ENCODE measurements around the gene B2M.
"Not testable (repeated sequence)": the region's sequence is repeated elsewhere in the genome, so short reads cannot be mapped to it uniquely, and the experiment has no call there.

The B2M gene

GRCh38 chr15:44718180-44718926 is 7.0 kb downstream of the B2M start:
- no peaks in the 10 kb centered on the region for H3K27me3 ChIP-seq (ENCODE audit: control insufficient read depth, low read length)
- no peaks in the 10 kb centered on the region for H3K9me2 ChIP-seq (replicated peaks; ENCODE audit: control insufficient read depth, low read length)
- no peak overlapping the region for H3K27ac ChIP-seq (ENCODE audit: low read depth, low read length)
- peaks cover 91% of the 10 kb centered on the region for H3K4me1 ChIP-seq (ENCODE audit: control insufficient read depth, low read length)
- H3K79me2 ChIP-seq (ENCODE audit: control insufficient read depth, low read length), result peaks cover 26% of the 10 kb centered on the region
- H3F3A ChIP-seq (ENCODE audit: control insufficient read depth, insufficient read depth), result peaks cover 66% of the 10 kb centered on the region
- H3K36me3 ChIP-seq (ENCODE audit: control insufficient read depth, low read length), result peaks cover 57% of the 10 kb centered on the region
- no peaks in the 10 kb centered on the region for H3K9me3 ChIP-seq (ENCODE audit: control insufficient read depth, insufficient read depth, low read length)
- H3K4me2 ChIP-seq (ENCODE audit: low read length), result 0 out of 2 replicates have a peak overlapping the region, but pooled peaks have one; percentile 7
- no peak for TF ChIP-seq CTCF (IDR thresholded peaks at IDR 0.05; ENCODE audit: low read depth, low read length, poor library complexity, severe bottlenecking)
- TF ChIP-seq EZH2phosphoT487 (IDR thresholded peaks at IDR 0.05; ENCODE audit: borderline replicate concordance, low read length), result no peak
- peaks cover 21% of the 10 kb centered on the region; the same call in 1 of the 2 replicates for H4K20me1 ChIP-seq (ENCODE audit: control insufficient read depth, insufficient read depth, low read depth, low read length)
- no peak overlapping the region for H3K4me3 ChIP-seq (ENCODE audit: low read length)

- Histone ChIP-seq H3K36me3 (ENCODE audit: control insufficient read depth, low read length) (peaks cover 51% of the 10 kb centered on the region), H3K27ac (ENCODE audit: low read depth, low read length) (peak overlapping the region; percentile 69), H3K4me1 (ENCODE audit: control insufficient read depth, low read length) (peaks cover 91% of the 10 kb centered on the region), H4K20me1 (ENCODE audit: control insufficient read depth, insufficient read depth, low read depth, low read length) (peaks cover 17% of the 10 kb centered on the region; the same call in 1 of the 2 replicates), H3K4me2 (ENCODE audit: low read length) (peak overlapping the region; percentile 42), H3K79me2 (ENCODE audit: control insufficient read depth, low read length) (peaks cover 20% of the 10 kb centered on the region), H3K9me3 (ENCODE audit: control insufficient read depth, insufficient read depth, low read length) (no peaks in the 10 kb centered on the region), H3K9me2 (replicated peaks; ENCODE audit: control insufficient read depth, low read length) (no peaks in the 10 kb centered on the region), H3K27me3 (ENCODE audit: control insufficient read depth, low read length) (no peaks in the 10 kb centered on the region), H3F3A (ENCODE audit: control insufficient read depth, insufficient read depth) (peaks cover 62% of the 10 kb centered on the region), H3K4me3 (ENCODE audit: low read length) (no peak overlapping the region)
- TF ChIP-seq EZH2phosphoT487 (IDR thresholded peaks at IDR 0.05; ENCODE audit: borderline replicate concordance, low read length) (no peak), CTCF (IDR thresholded peaks at IDR 0.05; ENCODE audit: low read depth, low read length, poor library complexity, severe bottlenecking) (no peak)
Observed at GRCh38 chr15:44718927-44719292, 7.6 kb downstream of the B2M start.

DNA sequence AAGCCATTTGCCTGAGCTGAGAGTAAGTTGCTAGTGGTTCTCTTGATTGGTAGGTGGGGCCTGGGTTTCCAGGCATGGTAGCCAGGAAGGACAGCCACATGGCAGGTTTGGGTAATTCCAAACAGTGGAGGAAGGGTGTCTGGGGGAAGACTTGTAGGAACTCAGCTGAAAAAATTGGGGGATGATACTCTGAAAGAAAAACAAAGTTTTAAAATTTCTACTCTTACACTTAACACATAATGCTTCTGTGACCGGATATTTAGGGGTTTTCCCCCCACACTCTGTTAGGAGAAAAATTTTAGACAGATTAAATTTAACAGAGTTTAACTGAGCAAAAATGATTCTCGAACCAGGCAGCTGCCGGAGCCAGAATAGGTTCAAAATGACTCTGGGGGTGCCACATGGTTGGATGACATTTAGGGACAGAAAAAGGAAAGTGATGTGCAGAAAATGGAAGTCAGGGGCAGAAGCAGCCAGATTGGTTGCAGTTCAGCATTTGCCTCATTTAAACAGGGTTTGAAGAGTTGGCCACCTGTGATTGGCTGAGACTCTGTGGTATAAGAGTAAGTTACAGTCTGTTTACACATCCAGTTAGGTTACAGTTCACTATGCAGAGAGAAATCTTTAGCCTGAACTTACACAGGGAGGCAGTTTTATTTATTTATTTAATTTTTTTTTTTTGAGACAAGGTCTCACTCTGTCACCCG is 8.1 kb downstream of the B2M start:
- peaks cover 46% of the 10 kb centered on the region for H3K36me3 ChIP-seq (ENCODE audit: control insufficient read depth, low read length)
- H3K27me3 ChIP-seq (ENCODE audit: control insufficient read depth, low read length), result no peaks in the 10 kb centered on the region
- H3K79me2 ChIP-seq (ENCODE audit: control insufficient read depth, low read length), result peaks cover 15% of the 10 kb centered on the region
- no peaks in the 10 kb centered on the region for H3K9me2 ChIP-seq (replicated peaks; ENCODE audit: control insufficient read depth, low read length)
- no peak overlapping the region for H3K4me3 ChIP-seq (ENCODE audit: low read length)
- peaks cover 61% of the 10 kb centered on the region for H3F3A ChIP-seq (ENCODE audit: control insufficient read depth, insufficient read depth)
- peaks cover 12% of the 10 kb centered on the region; the same call in 1 of the 2 replicates for H4K20me1 ChIP-seq (ENCODE audit: control insufficient read depth, insufficient read depth, low read depth, low read length)
- peaks cover 91% of the 10 kb centered on the region for H3K4me1 ChIP-seq (ENCODE audit: control insufficient read depth, low read length)
- H3K4me2 ChIP-seq (ENCODE audit: low read length), result peak overlapping the region; percentile 42
- H3K9me3 ChIP-seq (ENCODE audit: control insufficient read depth, insufficient read depth, low read length), result no peaks in the 10 kb centered on the region
- H3K27ac ChIP-seq (ENCODE audit: low read depth, low read length), result peak overlapping the region; percentile 69
- TF ChIP-seq EZH2phosphoT487 (IDR thresholded peaks at IDR 0.05; ENCODE audit: borderline replicate concordance, low read length), result no peak
- no peak for TF ChIP-seq CTCF (IDR thresholded peaks at IDR 0.05; ENCODE audit: low read depth, low read length, poor library complexity, severe bottlenecking)

- not testable (repeated sequence) for H3K4me3 ChIP-seq (ENCODE audit: low read length); H3K4me2 ChIP-seq (ENCODE audit: low read length); H3K79me2 ChIP-seq (ENCODE audit: control insufficient read depth, low read length); H3K9me2 ChIP-seq (replicated peaks; ENCODE audit: control insufficient read depth, low read length); H3K9me3 ChIP-seq (ENCODE audit: control insufficient read depth, insufficient read depth, low read length); H4K20me1 ChIP-seq (ENCODE audit: control insufficient read depth, insufficient read depth, low read depth, low read length); H3K27me3 ChIP-seq (ENCODE audit: control insufficient read depth, low read length)
- Histone ChIP-seq H3K36me3 (ENCODE audit: control insufficient read depth, low read length) (peaks cover 40% of the 10 kb centered on the region), H3F3A (ENCODE audit: control insufficient read depth, insufficient read depth) (peaks cover 62% of the 10 kb centered on the region), H3K4me1 (ENCODE audit: control insufficient read depth, low read length) (peaks cover 93% of the 10 kb centered on the region), H3K27ac (ENCODE audit: low read depth, low read length) (peak overlapping the region; percentile 69)
Observed at GRCh38 chr15:44720000-44720435, 8.7 kb downstream of the B2M start.

All from DOHH2 (cell line).